GM12878 (cell line): ENCODE results near the gene MLST8.

ENCODE experiments used
- BCL11A ChIP-seq: IDR thresholded peaks from 2 replicates; pipeline ENCODE4 v1.6.1; 2011; ENCODE audit warnings: low read depth, low read length
- BCL3 ChIP-seq: IDR thresholded peaks from 2 replicates; pipeline ENCODE4 v1.6.1; 2011; ENCODE audit warnings: borderline replicate concordance, low read depth, mild to moderate bottlenecking, moderate library complexity, low read length; ENCODE audit not compliant: insufficient read depth, poor library complexity, severe bottlenecking
- BRCA1 ChIP-seq: IDR thresholded peaks from 2 replicates; pipeline ENCODE4 v1.6.1; 2011; ENCODE audit warnings: low read depth, low read length, improper control_type of control experiment
- CBX3 ChIP-seq: fragments of 200-600 bp; sonication (generic); IDR thresholded peaks from 2 replicates; pipeline ENCODE4 v1.6.1; 2016; ENCODE audit warnings: low read depth, borderline replicate concordance
- CTCF ChIP-seq, 3 experiments: IDR thresholded peaks in 2 of 3; conservative IDR thresholded peaks in 1 of 3; 2 replicates each; pipeline ENCODE4 v1.5.1; 2011; ENCODE audit warnings: low read depth in 3 of 3, low read length in 3 of 3, mild to moderate bottlenecking in 3 of 3, control low read depth in 2 of 3, moderate library complexity in 2 of 3, inconsistent platforms in 1 of 3, mixed read lengths in 1 of 3; ENCODE audit not compliant: control insufficient read depth in 2 of 3, insufficient read depth in 1 of 3; ENCODE audit errors: extremely low read depth in 1 of 3
- EP300 ChIP-seq, 2 experiments: fragments of 150-350 bp in 1 of 2; IDR thresholded peaks; 2 replicates each; pipeline ENCODE4 v1.6.1; 2011 to 2012; ENCODE audit warnings: low read depth in 2 of 2, low read length in 2 of 2, borderline replicate concordance in 1 of 2, improper control_type of control experiment in 1 of 2, inconsistent platforms in 1 of 2; ENCODE audit not compliant: control insufficient read depth in 1 of 2
- GABPA ChIP-seq: IDR thresholded peaks from 2 replicates; pipeline ENCODE4 v1.6.1; 2014; ENCODE audit warnings: antibody characterized with exemption, low read depth, mild to moderate bottlenecking, inconsistent platforms
- HDAC2 ChIP-seq: fragments of 200-600 bp; sonication (generic); IDR thresholded peaks from 2 replicates; pipeline ENCODE4 v1.6.1; 2017
- MAX ChIP-seq: IDR thresholded peaks from 2 replicates; pipeline ENCODE4 v1.6.1; 2012; ENCODE audit warnings: low read depth, low read length, improper control_type of control experiment
- MXI1 ChIP-seq: fragments of 150-350 bp; IDR thresholded peaks from 2 replicates; pipeline ENCODE4 v1.6.1; 2011; ENCODE audit warnings: low read depth, mild to moderate bottlenecking, inconsistent platforms, low read length, improper control_type of control experiment
- POLR2A ChIP-seq: IDR thresholded peaks from 2 replicates; pipeline ENCODE4 v1.6.1; 2011; ENCODE audit warnings: low read depth, mild to moderate bottlenecking, low read length
- SIN3A ChIP-seq: IDR thresholded peaks from 2 replicates; pipeline ENCODE4 v1.6.1; 2012; ENCODE audit warnings: low read depth, low read length, improper control_type of control experiment
- USF2 ChIP-seq: IDR thresholded peaks from 2 replicates; pipeline ENCODE4 v1.6.1; 2011; ENCODE audit warnings: low read depth, low read length, improper control_type of control experiment, borderline replicate concordance
- ZNF384 ChIP-seq: IDR thresholded peaks from 2 replicates; pipeline ENCODE4 v1.6.1; 2012; ENCODE audit warnings: low read depth, mild to moderate bottlenecking, low read length, improper control_type of control experiment, borderline replicate concordance

- TF ChIP-seq CTCF (IDR thresholded peaks at IDR 0.05 in 2 of 3, conservative IDR thresholded peaks at IDR 0.05 in 1 of 3; ENCODE audit: control insufficient read depth in 2 of 3, extremely low read depth in 1 of 3, insufficient read depth in 1 of 3, low read depth in 3 of 3, low read length in 3 of 3) (no peak), GABPA (no peak), POLR2A (no peak), CBX3 (no peak), MAX (no peak), USF2 (no peak), BCL11A (no peak), MXI1 (no peak), BCL3 (no peak), ZNF384 (no peak), SIN3A (no peak), EP300 (IDR thresholded peaks at IDR 0.05; ENCODE audit: borderline replicate concordance in 1 of 2, control insufficient read depth in 1 of 2, low read depth in 2 of 2, low read length in 2 of 2) (no peak), HDAC2 (no peak), BRCA1 (no peak)
Measured at GRCh38 chr16:2187212-2187611, 18.0 kb upstream of the MLST8 start.
